ENCODE measurements around the gene ZNF107. TPM values are rescaled to one million over a fixed set of nuclear protein-coding genes. Genes with fewer than 3 reads are reported as not detected.
A peak's percentile ranks its signal among the peaks of the same experiment; 100 is the strongest.
"Not testable (repeated sequence)": the region's sequence is repeated elsewhere in the genome, so short reads cannot be mapped to it uniquely, and the experiment has no call there.

ZNF107 gene
- total RNA-seq, 2 donors from 2014 or later, result 16.0 to 23.4 TPM

DNA sequence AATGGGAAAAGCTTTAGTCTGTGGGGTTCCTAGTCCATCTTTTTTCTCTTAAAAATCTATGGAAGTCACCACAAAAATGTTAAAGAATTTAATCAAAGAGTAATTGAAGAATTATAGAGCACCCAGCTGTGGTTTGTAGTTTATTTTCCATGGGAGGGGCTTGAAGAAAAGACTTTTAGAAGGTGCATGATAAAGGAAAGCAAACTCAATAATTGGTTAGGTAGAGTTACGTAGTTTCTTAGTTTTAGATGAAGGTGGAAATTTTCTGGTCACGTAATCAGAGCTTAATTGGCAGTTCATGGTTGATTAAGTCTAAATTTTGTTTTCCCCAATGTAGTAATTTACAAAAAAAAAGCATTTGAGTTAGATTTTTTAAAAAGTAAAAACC is 724 bp downstream of the ZNF107 start:
- peaks cover 45% of the 10 kb centered on the region for H3K36me3 Mint-ChIP-seq (ENCODE audit: low read depth)
- peaks cover 42% of the 10 kb centered on the region for H3K4me1 Mint-ChIP-seq
- no peaks in the 10 kb centered on the region for H3K9me3 Mint-ChIP-seq
- no peak for ATAC-seq (replicated peaks)
- peak overlapping the region; percentile 91 for H3K4me3 Mint-ChIP-seq
- peak overlapping the region; percentile 90 for H3K27ac Mint-ChIP-seq
- H3K27me3 Mint-ChIP-seq, result no peaks in the 10 kb centered on the region

DNA sequence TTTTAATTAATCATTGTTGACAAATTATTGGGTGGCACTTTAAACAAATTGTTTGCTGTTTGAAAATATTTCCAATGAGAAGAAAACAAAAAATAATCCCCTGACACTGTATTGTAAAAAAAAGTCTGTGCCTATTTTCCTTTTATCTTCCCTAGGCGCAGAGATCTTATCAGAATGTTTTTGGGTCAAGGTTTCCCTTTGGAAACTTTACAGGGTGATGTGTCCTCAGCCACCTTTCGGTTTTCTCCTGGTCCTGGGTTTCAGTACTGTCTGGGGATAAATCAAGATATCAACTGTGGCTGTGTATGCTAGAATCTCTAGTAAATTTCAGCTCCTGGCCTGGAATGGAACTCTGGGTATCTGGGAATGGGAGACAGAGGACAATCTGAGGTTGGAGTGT is 1.4 kb downstream of the ZNF107 start:
- H3K4me1 Mint-ChIP-seq, result peaks cover 36% of the 10 kb centered on the region
- H3K36me3 Mint-ChIP-seq (ENCODE audit: low read depth), result peaks cover 52% of the 10 kb centered on the region
- ATAC-seq (replicated peaks), result no peak
- H3K27ac Mint-ChIP-seq, result peak overlapping the region; percentile 90
- peak overlapping the region; percentile 91 for H3K4me3 Mint-ChIP-seq
- no peaks in the 10 kb centered on the region for H3K9me3 Mint-ChIP-seq
- H3K27me3 Mint-ChIP-seq, result no peaks in the 10 kb centered on the region

DNA sequence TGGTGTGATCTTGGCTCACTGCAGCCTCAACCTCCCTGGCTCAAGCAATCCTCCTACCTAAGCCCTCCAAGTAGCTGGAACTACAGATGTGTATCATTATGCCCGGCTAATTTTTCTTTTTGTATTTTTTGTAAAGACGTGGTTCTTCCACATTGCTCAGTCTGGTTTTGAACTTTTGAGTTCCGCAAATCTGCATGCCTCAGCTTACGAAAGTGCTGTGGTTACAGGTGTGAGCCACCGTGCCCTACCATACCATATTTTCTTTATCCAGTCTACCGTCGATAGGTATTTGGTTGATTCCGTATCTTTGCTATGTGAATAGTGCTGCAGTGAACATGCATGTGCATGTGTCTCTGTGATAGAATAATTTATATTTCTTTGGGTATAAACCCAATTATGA is 6.5 kb downstream of the ZNF107 start:
- no peaks in the 10 kb centered on the region for H3K9me3 Mint-ChIP-seq
- H3K4me1 Mint-ChIP-seq, result peaks cover 56% of the 10 kb centered on the region
- no peaks in the 10 kb centered on the region for H3K27me3 Mint-ChIP-seq
- no peak overlapping the region for H3K27ac Mint-ChIP-seq
- H3K36me3 Mint-ChIP-seq (ENCODE audit: low read depth), result peaks cover 74% of the 10 kb centered on the region
- H3K4me3 Mint-ChIP-seq, result no peak overlapping the region
- ATAC-seq (replicated peaks), result no peak

- Mint-ChIP-seq H3K36me3 (ENCODE audit: low read depth) (peaks cover 22% of the 10 kb centered on the region), H3K27me3 (no peaks in the 10 kb centered on the region), H3K9me3 (peaks cover 18% of the 10 kb centered on the region), H3K27ac (peak overlapping the region; percentile 98), H3K4me1 (peaks cover 40% of the 10 kb centered on the region), H3K4me3 (no peak overlapping the region)
- no peak for ATAC-seq (replicated peaks)
These were observed 19.2 kb downstream of the ZNF107 start for GRCh38 chr7:64685091-64685490.

DNA sequence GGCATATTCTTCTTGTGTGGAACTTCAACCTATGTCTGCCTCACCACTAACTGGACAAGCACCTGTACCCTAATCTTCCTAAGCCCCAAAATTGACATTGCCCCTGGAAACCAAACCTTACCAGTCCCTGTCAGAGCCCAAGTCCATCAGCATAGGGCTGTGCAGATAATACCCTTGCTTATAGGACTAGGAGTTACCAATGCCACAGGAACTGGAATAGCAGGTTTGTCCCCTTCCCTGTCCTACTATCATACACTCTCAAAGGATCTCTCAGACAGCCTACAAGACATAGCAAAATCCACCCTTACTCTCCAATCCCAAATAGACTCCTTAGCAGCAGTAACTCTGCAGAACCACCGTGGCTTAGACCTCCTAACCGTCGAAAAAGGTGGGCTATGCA is 19.8 kb downstream of the ZNF107 start:
- peak overlapping the region; percentile 98 for H3K27ac Mint-ChIP-seq
- H3K4me1 Mint-ChIP-seq, result peaks cover 40% of the 10 kb centered on the region
- H3K4me3 Mint-ChIP-seq, result peak overlapping the region; percentile 75
- H3K9me3 Mint-ChIP-seq, result peaks cover 18% of the 10 kb centered on the region
- peaks cover 29% of the 10 kb centered on the region for H3K36me3 Mint-ChIP-seq (ENCODE audit: low read depth)
- H3K27me3 Mint-ChIP-seq, result no peaks in the 10 kb centered on the region
- ATAC-seq (replicated peaks), result no peak

- peaks cover 40% of the 10 kb centered on the region for H3K4me1 Mint-ChIP-seq
- peaks cover 18% of the 10 kb centered on the region for H3K9me3 Mint-ChIP-seq
These were observed 20.7 kb downstream of the ZNF107 start for GRCh38 chr7:64686493-64687184.

DNA sequence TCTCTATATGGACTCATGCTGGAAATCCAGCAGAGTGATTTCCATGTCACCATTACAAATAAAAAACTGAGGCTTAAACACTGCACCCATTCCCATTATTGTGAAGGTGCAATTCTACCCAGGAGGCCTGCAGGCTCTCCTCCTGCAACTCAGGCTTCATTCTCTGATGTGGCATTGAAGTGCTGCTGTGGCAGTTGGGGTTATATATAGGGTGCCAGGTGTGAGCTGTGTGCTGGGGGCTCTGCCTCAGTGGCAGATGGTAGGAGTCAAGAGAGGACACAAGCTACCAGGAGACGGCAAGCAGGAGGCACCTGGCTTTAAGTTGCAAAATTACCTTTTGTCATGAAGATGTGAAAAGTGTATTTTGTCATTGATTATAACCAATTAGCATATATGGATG is 21.3 kb downstream of the ZNF107 start:
- peaks cover 18% of the 10 kb centered on the region for H3K9me3 Mint-ChIP-seq
- peaks cover 40% of the 10 kb centered on the region for H3K4me1 Mint-ChIP-seq
- peak overlapping the region; percentile 75 for H3K4me3 Mint-ChIP-seq
- H3K27me3 Mint-ChIP-seq, result no peaks in the 10 kb centered on the region
- peak overlapping the region; percentile 98 for H3K27ac Mint-ChIP-seq
- peaks cover 44% of the 10 kb centered on the region for H3K36me3 Mint-ChIP-seq (ENCODE audit: low read depth)
- ATAC-seq (replicated peaks), result no peak

More at GRCh38 chr7:64686493-64687184, 20.7 kb downstream of the ZNF107 start:
- no peaks in the 10 kb centered on the region for H3K27me3 Mint-ChIP-seq
- peak overlapping the region; percentile 98 for H3K27ac Mint-ChIP-seq
- H3K36me3 Mint-ChIP-seq (ENCODE audit: low read depth), result peaks cover 38% of the 10 kb centered on the region
- peak overlapping the region; percentile 75 for H3K4me3 Mint-ChIP-seq
- peak; percentile 88 for ATAC-seq (replicated peaks)

DNA sequence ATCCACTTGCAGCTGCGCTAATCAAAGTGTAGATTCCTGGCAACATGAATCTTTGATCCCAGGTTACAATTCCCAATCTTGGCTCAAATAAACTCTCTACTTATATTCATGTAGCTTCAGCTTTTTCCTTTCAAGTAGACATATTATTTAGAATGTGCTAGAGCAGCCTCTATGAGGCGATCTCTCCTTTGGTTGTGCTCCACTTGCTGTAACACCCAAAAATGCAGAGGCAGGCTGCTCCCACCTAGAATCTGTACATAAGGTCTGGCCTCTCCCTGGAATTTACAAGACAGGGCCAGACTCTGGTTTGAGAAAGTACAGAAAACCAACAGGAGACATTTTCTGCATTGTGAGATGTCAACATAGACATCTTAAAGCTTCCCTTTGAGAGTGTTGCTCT is 23.1 kb downstream of the ZNF107 start:
- Mint-ChIP-seq H3K4me1 (peaks cover 40% of the 10 kb centered on the region), H3K9me3 (peaks cover 18% of the 10 kb centered on the region), H3K4me3 (peak overlapping the region; percentile 40), H3K27me3 (no peaks in the 10 kb centered on the region), H3K27ac (peak overlapping the region; percentile 84), H3K36me3 (ENCODE audit: low read depth) (peaks cover 59% of the 10 kb centered on the region)
- no peak for ATAC-seq (replicated peaks)

GRCh38 chr7:64691831-64692230 is 25.9 kb downstream of the ZNF107 start:
- peaks cover 87% of the 10 kb centered on the region for H3K36me3 Mint-ChIP-seq (ENCODE audit: low read depth)
- peaks cover 5% of the 10 kb centered on the region for H3K9me3 Mint-ChIP-seq
- ATAC-seq (replicated peaks), result no peak
- H3K27me3 Mint-ChIP-seq, result no peaks in the 10 kb centered on the region
- H3K27ac Mint-ChIP-seq, result no peak overlapping the region
- H3K4me3 Mint-ChIP-seq, result no peak overlapping the region
- H3K4me1 Mint-ChIP-seq, result peaks cover 17% of the 10 kb centered on the region

DNA sequence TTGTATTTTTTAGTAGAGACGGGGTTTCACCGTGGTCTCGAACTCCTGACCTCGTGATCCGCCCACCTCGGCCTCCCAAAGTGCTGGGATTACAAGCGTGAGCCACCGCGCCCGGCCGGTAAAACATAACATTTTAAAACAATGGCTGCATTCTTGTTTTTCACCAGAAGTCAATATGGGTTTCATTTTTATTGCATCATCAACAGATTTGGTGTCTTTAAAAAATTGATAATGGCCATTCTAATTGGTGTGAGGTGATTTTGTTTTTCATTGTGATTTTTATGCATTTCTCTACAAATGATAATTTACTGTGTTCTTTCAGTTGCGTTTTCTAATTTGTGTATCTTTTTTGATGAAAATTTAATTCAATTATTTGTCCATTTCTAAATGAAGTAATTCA is 31.9 kb downstream of the ZNF107 start:
- H3K9me3 Mint-ChIP-seq; ATAC-seq (replicated peaks); H3K4me1 Mint-ChIP-seq; H3K27me3 Mint-ChIP-seq; H3K4me3 Mint-ChIP-seq; H3K27ac Mint-ChIP-seq: not testable (repeated sequence)
- peaks cover 86% of the 10 kb centered on the region for H3K36me3 Mint-ChIP-seq (ENCODE audit: low read depth)

GRCh38 chr7:64706625-64707292 is 40.8 kb downstream of the ZNF107 start:
- no peak overlapping the region for H3K27ac Mint-ChIP-seq
- H3K4me3 Mint-ChIP-seq, result no peak overlapping the region
- H3K9me3 Mint-ChIP-seq, result peaks cover 20% of the 10 kb centered on the region
- H3K27me3 Mint-ChIP-seq, result no peaks in the 10 kb centered on the region
- peaks cover 54% of the 10 kb centered on the region for H3K36me3 Mint-ChIP-seq (ENCODE audit: low read depth)
- ATAC-seq (replicated peaks), result no peak
- no peaks in the 10 kb centered on the region for H3K4me1 Mint-ChIP-seq

DNA sequence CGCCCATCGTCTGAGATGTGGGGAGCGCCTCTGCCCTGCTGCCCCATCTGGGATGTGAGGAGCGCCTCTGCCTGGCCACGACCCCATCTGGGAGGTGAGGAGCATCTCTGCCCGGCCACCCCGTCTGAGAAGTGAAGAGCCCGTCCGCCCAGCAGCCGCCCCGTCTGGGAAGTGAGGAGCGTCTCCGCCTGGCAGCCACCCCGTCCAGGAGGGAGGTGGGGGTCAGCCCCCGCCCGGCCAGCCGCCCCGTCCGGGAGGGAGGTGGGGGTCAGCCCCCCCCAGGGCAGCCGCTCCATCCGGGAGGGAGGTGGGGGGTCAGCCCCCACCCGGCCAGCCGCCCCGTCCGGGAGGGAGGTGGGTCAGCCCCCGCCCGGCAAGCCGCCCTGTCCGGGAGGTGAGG is 52.0 kb downstream of the ZNF107 start:
- not testable (repeated sequence) for H3K4me1 Mint-ChIP-seq; H3K4me3 Mint-ChIP-seq; H3K9me3 Mint-ChIP-seq; H3K27me3 Mint-ChIP-seq; ATAC-seq (replicated peaks); H3K36me3 Mint-ChIP-seq (ENCODE audit: low read depth); H3K27ac Mint-ChIP-seq

GRCh38 chr7:64729089-64729848 is 63.3 kb downstream of the ZNF107 start:
- Mint-ChIP-seq H3K4me3 (no peak overlapping the region), H3K4me1 (no peaks in the 10 kb centered on the region), H3K9me3 (peaks cover 22% of the 10 kb centered on the region), H3K36me3 (ENCODE audit: low read depth) (no peaks in the 10 kb centered on the region), H3K27ac (no peak overlapping the region), H3K27me3 (no peaks in the 10 kb centered on the region)
- no peak for ATAC-seq (replicated peaks)

DNA sequence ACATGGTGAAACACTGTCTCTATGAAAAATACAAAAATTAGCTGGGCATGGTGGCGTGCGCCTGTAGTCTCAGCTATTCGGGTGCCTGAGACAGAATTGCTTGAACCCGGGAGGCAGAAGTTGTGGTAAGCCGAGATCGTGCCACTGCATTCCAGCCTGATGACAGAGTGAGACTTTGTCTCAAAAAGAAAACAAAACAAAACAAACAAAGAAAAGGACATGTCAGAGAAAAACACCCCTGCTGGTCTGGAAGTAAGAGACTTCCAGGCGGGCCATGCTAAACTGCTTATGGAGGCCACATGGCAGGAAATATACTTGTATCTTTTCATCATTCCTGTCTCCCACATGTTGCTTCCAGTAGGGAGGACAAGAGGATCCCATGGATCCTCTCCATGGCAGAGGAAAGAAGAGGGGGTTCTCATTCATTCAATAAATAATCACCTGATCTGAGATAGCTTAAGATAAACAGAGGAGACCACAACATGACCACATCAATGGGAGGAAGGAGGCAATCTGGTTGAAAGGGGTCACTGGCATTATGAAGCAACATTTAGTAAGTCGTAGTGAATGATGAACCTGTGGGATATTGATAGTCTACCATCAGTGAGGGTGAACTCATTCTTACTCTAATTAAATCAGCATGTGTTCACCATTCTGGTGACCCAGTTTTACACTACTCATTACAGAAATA is 67.8 kb downstream of the ZNF107 start:
- Mint-ChIP-seq H3K27me3 (no peaks in the 10 kb centered on the region), H3K36me3 (ENCODE audit: low read depth) (no peaks in the 10 kb centered on the region), H3K27ac (no peak overlapping the region), H3K4me3 (no peak overlapping the region), H3K9me3 (peaks cover 2% of the 10 kb centered on the region), H3K4me1 (no peaks in the 10 kb centered on the region)
- ATAC-seq (replicated peaks), result no peak

All from activated T-helper 17 cell treated with anti-CD3 and anti-CD28 coated beads, Interleukin-2, amount 50 U/mL, for 72 hours (primary cell).